ENCODE results near the gene KRT76. TPM values are rescaled to one million over a fixed set of nuclear protein-coding genes. Genes with fewer than 3 reads are reported as not detected.

Gene KRT76
- total RNA-seq, 1 donor, result not detected

DNA sequence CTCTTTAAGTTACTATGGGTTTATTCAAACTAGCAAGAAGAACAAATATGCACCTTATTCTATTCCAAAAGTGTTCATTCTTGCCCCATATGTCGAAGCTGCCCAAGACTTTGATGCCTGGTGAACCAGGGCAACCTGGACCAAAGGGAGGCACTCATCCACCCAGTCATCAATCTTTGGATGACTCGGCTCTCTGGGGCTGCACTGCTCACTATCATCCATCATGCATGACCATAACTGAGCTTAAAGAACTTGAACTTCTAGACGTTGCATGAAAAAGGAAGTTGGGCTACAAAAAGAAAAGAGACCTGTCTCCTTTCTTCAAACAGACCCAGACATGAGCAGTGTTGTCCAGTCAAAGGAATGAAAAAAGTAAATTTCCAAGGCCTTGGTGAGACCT, 35.6 kb upstream of the KRT76 start:
- H3K4me3 ChIP-seq (ENCODE audit: low read depth, low read length), result no peak overlapping the region
- TF ChIP-seq, protein P1, sequence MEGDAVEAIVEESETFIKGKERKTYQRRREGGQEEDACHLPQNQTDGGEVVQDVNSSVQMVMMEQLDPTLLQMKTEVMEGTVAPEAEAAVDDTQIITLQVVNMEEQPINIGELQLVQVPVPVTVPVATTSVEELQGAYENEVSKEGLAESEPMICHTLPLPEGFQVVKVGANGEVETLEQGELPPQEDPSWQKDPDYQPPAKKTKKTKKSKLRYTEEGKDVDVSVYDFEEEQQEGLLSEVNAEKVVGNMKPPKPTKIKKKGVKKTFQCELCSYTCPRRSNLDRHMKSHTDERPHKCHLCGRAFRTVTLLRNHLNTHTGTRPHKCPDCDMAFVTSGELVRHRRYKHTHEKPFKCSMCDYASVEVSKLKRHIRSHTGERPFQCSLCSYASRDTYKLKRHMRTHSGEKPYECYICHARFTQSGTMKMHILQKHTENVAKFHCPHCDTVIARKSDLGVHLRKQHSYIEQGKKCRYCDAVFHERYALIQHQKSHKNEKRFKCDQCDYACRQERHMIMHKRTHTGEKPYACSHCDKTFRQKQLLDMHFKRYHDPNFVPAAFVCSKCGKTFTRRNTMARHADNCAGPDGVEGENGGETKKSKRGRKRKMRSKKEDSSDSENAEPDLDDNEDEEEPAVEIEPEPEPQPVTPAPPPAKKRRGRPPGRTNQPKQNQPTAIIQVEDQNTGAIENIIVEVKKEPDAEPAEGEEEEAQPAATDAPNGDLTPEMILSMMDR (IDR thresholded peaks at IDR 0.05; ENCODE audit: insufficient read depth, low read depth, low read length), result no peak
- DNase-seq (ENCODE audit: low read depth), result no peak

DNA sequence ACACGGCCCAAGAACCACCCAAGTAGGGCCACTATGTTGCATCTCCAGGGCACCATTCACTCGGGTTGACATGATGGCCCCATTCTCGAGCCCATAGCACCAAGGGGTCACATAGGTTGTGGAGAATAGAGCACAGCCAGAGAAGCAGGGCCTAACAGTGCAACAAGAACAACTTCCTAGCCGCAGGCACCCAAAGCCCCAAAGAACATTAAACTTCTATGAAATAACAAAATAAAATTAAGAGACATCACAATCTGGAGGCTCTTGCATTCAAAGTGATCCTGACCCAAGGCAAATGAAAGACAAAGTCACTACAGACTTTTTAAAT, 34.9 kb upstream of the KRT76 start:
- H3K4me3 ChIP-seq (ENCODE audit: low read depth, low read length), result no peak overlapping the region
- no peak for DNase-seq (ENCODE audit: low read depth)
- TF ChIP-seq, protein P1 (IDR thresholded peaks at IDR 0.05; ENCODE audit: insufficient read depth, low read depth, low read length), result no peak

- no peak for DNase-seq (ENCODE audit: low read depth)
- no peak overlapping the region for H3K4me3 ChIP-seq (ENCODE audit: low read depth, low read length)
- TF ChIP-seq, protein P1 (IDR thresholded peaks at IDR 0.05; ENCODE audit: insufficient read depth, low read depth, low read length), result no peak
These were observed 34.3 kb upstream of the KRT76 start for GRCh38 chr12:52811191-52812072.

DNA sequence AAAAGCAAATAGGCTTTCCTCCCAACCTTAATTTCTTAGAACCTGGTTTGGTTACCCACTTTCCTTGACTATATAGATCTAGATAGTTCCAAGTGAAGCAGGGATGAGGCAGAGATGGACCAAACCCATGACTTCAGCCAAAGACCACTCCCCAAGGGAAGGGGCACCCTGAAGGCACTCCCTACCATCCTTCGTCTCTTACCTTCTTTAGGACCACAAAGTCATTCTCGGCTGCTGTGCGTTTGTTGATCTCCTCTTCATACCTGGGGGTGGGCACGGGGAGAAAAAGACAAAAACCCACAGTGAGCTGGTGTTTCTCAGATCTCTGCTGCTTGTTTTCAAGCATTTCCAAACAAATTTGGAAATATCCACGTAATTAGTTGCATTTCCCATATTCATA, 33.4 kb upstream of the KRT76 start:
- TF ChIP-seq, protein P1 (IDR thresholded peaks at IDR 0.05; ENCODE audit: insufficient read depth, low read depth, low read length), result no peak
- H3K4me3 ChIP-seq (ENCODE audit: low read depth, low read length), result no peak overlapping the region
- no peak for DNase-seq (ENCODE audit: low read depth)

DNA sequence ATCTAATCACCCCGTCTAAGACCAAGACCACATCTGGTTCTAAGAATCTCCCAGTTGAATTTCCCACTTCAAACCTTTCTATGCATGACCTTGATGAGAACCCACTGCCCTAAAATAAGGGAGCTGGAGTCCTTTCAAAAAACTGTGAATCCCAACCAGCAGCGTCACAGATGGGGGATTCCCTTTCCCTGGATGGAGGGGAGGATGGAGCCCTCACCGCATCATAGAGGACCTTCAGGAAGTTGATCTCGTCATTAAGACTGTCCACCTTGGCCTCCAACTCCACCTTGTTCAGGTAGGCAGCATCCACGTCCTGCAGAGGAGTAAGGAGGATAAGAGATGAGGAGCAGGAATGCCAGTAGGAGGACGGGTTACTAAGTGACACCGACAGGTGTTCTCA, 32.0 kb upstream of the KRT76 start:
- DNase-seq (ENCODE audit: low read depth), result no peak
- TF ChIP-seq, protein P1 (IDR thresholded peaks at IDR 0.05; ENCODE audit: insufficient read depth, low read depth, low read length), result no peak
- no peak overlapping the region for H3K4me3 ChIP-seq (ENCODE audit: low read depth, low read length)

GRCh38 chr12:52808573-52809160, 31.5 kb upstream of the KRT76 start:
- no peak for DNase-seq (ENCODE audit: low read depth)
- TF ChIP-seq, protein P1 (IDR thresholded peaks at IDR 0.05; ENCODE audit: insufficient read depth, low read depth, low read length), result no peak
- H3K4me3 ChIP-seq (ENCODE audit: low read depth, low read length), result no peak overlapping the region

All from fibroblast of villous mesenchyme (primary cell).